GM19239 (cell line): Measurements from ENCODE around the gene FHL2.

ENCODE experiments used
- DNase-seq: peaks from one replicate; pipeline ENCODE4 v3.0.0; 2011; ENCODE audit warnings: low spot score; ENCODE audit not compliant: insufficient read length
- FAIRE-seq: peaks from 2 replicates; lab custom pipeline; 2011; peaks lifted over from hg19 to GRCh38; lab: Jason Lieb, UNC

The FHL2 gene

DNA sequence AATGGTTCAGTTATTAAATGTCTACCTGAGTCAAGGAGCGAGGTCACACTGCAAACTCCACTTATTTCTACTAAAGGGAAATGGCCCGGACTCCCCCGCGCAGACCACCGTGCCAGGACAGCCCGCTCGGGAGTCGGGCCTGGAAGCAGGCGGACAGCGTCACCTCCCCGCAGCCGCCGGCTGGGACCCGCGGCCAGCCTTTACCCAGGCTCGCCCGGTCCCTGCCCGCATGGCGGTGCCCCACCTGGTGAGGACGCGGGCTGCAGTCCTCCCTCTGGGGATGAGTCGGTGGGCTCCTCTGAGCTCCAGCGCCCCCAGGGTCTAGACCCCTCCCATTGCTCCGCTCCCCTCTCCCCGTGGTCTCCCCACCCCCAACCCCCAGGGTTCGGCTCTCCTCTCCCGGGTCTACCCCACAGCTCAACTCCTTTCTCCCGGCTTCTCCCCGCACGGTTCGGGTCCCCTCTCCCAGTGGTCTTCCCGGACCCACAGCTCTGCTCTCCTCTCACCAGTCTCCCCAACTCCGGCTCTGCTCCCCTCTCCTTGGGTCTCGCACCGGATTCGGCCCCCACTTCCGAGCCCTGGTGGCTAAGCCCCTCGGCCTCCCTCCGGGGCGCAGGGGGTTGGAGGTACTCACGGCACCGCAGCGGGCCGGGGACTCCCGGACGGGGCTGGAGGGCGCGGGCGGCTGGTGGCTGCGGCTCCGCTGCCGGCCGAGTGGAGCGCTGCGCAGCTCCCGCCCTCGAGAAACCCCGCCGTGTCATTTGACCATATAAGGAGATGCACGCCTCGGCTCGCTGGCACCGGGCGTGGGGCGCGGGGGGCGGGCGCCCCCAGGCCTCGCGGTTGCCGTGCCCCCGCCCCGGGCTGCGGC is at the start of gene FHL2:
TSS of gene FHL2 (minus strand) at position 716 of the 871 bp plus-strand sequence. CDS start 12,535 bp downstream, outside the sequence.
- DNase-seq (peak; percentile 79), FAIRE-seq (no peak)

- no peak for DNase-seq
- no peak for FAIRE-seq
Observed at GRCh38 chr2:105447476-105447875, 48.6 kb upstream of the FHL2 start.

- DNase-seq (no peak), FAIRE-seq (no peak)
Observed at GRCh38 chr2:105446501-105446900, 47.6 kb upstream of the FHL2 start.

GRCh38 chr2:105445976-105446375 is 47.1 kb upstream of the FHL2 start:
- FAIRE-seq = no peak
- no peak for DNase-seq

DNA sequence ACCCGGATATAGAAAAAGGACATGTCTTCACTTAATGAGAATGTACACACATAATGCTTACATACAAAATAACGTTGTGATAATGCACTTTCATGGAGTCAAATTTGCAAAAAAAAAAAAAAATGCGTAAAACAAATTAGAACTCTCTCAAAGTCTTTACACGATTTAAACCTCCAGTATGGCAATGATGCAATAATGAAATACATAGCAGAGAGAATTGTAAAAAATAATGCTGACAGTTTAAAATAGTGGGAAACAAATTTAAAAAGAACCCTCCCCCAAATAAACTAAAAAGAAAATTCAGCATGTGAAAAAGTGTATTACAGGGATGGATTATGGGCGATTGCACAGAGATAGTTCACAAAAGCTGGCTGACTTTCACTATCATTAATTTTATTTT is 46.6 kb upstream of the FHL2 start:
- FAIRE-seq = no peak
- no peak for DNase-seq

- FAIRE-seq (no peak), DNase-seq (no peak)
Observed at GRCh38 chr2:105443617-105444598, 45.1 kb upstream of the FHL2 start.

- DNase-seq (no peak), FAIRE-seq (no peak)
Observed at GRCh38 chr2:105442721-105443120, 43.9 kb upstream of the FHL2 start.

GRCh38 chr2:105442056-105442455 is 43.2 kb upstream of the FHL2 start:
- no peak for FAIRE-seq
- DNase-seq = no peak

GRCh38 chr2:105439141-105439540 is 40.3 kb upstream of the FHL2 start:
- no peak for DNase-seq
- no peak for FAIRE-seq

DNA sequence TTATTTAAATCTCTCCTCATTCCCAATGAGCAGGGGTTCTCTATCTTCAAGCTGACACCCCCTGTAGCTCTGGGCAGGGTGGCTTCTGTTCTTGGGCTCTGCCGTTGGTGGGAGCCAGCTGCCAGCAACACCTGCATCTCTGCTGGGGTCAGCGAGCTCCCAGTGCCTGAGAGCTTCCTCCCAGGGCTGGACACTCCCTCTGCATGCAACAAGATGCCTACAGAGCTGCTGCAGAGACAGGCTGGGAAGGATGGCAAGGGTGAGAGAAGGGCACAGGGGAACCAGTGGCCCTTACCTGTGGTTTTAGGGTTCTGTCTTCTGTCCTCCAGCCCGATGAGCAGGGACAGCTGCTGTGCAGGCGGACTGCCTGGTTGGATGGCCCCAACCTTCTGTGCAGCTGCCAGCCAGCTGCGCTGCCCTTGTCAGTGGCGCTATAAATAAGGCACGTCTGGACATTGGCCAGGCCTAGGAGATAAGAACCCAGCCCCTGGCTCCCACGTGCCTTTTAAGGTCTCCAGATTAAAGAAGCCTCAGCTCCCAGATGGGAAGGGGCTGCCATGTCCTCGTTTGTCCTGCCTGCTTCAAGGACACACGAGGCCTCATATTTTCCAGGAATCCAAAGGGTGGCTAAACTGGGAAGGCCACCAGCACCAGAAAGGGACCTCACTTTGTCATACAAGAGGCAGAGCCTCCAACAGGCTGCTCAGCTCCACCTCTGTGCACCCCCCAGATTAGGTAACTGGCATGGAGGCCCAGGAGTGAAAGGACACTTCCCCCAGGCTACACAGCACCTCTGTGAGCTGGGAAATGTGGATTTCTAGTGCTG is 39.5 kb upstream of the FHL2 start:
- no peak for DNase-seq
- no peak for FAIRE-seq

DNA sequence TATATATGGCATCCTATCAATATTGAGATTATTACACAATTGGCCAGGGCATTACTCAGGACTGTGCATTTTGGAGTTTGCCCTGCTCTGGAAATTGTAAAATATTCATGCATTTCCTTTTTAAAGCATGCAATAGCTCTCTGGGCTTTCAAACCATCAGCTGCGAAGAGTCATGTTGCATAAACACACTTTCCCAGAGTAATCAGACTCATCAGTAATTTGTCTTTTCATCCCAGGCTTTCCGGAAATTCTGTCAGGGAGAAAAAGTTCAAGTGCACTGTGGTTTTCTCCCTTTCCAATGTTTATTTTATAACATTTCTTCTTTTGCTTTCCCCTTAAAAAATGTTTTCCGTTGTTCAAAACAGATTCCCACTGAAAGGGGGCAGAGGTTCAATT is 38.9 kb upstream of the FHL2 start:
- FAIRE-seq (no peak), DNase-seq (no peak)

- DNase-seq (no peak), FAIRE-seq (no peak)
Observed at GRCh38 chr2:105432749-105433148, 33.9 kb upstream of the FHL2 start.

DNA sequence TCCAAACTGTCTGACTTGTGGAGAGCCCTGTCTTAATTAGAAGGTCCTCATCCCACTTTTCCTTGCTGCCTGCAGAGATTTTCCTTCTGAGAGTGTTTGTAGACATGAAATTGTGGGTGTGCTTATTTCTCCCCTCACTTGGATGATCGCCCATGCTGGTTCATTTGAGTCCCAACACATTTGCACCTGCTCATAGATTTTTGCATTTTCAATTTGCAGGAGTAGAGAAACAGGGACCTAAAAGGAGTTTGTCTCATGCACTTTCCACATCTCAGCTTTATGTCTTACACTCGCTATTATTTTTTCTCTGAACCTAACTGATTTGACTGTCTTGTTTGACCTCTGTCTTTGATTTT is 33.2 kb upstream of the FHL2 start:
- FAIRE-seq = no peak
- DNase-seq = no peak

GRCh38 chr2:105431367-105432043 is 32.7 kb upstream of the FHL2 start:
- no peak for DNase-seq
- FAIRE-seq = no peak

DNA sequence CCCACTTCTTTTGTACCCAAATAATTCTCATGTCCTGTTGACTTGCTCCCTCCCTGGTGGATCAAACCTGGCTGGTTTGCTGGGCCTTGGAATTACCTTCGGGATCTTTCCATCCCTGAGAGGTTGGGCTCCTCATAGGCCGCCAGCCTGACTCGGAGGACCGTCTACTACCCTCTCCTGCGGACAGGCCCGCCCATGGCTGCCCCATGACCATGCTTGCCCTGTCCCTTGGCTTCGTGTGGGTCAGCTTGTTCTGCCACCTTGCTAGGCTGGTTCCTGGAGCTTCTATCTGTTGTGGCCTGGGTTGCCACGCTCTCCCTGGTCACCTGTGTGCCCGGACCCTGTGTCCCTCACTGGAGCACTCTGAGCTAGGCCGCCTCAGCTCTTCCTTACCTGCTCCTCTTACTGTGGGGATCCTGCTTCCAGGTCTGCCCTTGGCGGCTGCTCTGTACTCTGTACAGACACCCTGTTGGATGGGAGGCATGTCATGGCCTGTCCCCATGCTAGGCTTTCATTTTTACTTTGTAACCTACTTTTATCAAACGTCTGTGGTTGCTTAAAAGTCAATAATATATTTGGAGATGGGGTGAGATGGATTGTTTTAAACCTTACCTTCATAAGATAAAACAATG is 29.7 kb upstream of the FHL2 start:
- no peak for FAIRE-seq
- DNase-seq = no peak

DNA sequence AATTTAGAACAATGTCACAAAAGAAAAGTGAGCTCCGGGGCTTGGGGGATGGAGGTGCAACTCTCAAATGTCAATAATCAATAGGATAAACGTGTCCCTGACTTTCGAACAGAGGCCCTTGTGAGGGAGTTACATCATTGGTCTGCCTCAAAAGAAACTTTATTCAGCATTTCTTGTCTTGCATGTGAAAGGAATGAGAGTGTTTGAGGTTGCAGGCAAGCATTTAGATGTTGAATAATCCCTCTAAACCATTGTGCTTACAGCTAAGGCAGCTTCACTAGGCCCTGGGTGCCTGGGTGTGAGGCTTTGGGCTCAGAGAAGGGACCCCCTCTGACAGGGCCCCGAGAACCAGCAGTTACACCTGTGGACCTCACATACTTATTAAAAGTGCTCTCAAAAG is 28.6 kb upstream of the FHL2 start:
- DNase-seq (no peak), FAIRE-seq (no peak)

GRCh38 chr2:105426626-105427292 is 27.9 kb upstream of the FHL2 start:
- DNase-seq = no peak
- no peak for FAIRE-seq

DNA sequence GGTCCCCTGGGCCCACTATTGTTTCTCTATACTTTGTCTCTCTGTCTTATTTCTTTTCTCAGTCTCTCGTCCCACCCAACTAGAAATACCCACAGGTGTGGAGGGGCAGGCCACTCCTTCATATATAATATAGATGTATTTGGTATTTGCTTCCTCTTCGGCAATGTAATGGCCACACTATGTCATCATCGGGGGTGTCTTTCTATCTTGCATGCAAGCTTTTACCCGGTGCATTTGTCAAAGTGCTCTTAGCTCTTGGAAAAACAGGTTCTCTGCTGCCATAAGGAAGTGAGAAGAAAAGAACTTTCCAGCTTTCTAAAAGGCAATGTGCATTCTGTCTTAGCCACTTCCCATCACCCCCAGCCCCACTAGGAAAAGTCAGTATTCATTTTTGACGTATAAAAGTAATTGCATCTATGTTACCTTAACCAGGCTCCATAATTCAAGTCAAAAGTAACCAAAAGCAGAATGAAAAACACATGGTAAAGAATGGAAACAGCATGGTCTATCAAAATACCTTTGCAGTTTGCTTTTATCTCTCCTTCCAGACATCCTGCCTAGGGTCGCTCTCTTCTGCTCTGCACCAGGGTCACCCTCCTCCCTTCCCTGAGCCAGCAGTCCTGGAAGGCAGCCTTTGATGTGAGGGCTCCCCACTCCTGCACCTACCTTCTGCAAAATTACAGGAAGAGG is 27.2 kb upstream of the FHL2 start:
- DNase-seq (no peak), FAIRE-seq (no peak)
